HS-27A (cell line): ENCODE results near the gene NOXA1.

Source experiments
- DNase-seq: peaks from one replicate; pipeline ENCODE4 v3.0.0-alpha.2; 2012; ENCODE audit warnings: low read depth, missing footprints

The NOXA1 gene

GRCh38 chr9:137387114-137387890, 35.9 kb upstream of the NOXA1 start:
- no peak for DNase-seq

GRCh38 chr9:137387891-137388560, 35.2 kb upstream of the NOXA1 start:
- no peak for DNase-seq

- DNase-seq = no peak
These were observed 34.4 kb upstream of the NOXA1 start for GRCh38 chr9:137388589-137389427.

- no peak for DNase-seq
These were observed 33.8 kb upstream of the NOXA1 start for GRCh38 chr9:137389428-137389746.

- no peak for DNase-seq
These were observed 32.4 kb upstream of the NOXA1 start for GRCh38 chr9:137390553-137391410.

GRCh38 chr9:137391411-137391754, 31.8 kb upstream of the NOXA1 start:
- DNase-seq = no peak

GRCh38 chr9:137392232-137393007, 30.8 kb upstream of the NOXA1 start:
- no peak for DNase-seq

GRCh38 chr9:137393176-137394150, 29.7 kb upstream of the NOXA1 start:
- DNase-seq = no peak

GRCh38 chr9:137394866-137395665, 28.1 kb upstream of the NOXA1 start:
- DNase-seq = no peak

- DNase-seq = no peak
These were observed 27.6 kb upstream of the NOXA1 start for GRCh38 chr9:137395666-137396010.

- no peak for DNase-seq
These were observed 27.0 kb upstream of the NOXA1 start for GRCh38 chr9:137396227-137396626.

- no peak for DNase-seq
These were observed 26.4 kb upstream of the NOXA1 start for GRCh38 chr9:137396634-137397367.

- no peak for DNase-seq
These were observed 25.3 kb upstream of the NOXA1 start for GRCh38 chr9:137397675-137398423.

- DNase-seq = no peak
These were observed 24.4 kb upstream of the NOXA1 start for GRCh38 chr9:137398561-137399468.

- no peak for DNase-seq
These were observed 20.4 kb upstream of the NOXA1 start for GRCh38 chr9:137402746-137403145.

- no peak for DNase-seq
These were observed 19.9 kb upstream of the NOXA1 start for GRCh38 chr9:137403269-137403668.
